Measurements from ENCODE around the gene AHCY.

DNA sequence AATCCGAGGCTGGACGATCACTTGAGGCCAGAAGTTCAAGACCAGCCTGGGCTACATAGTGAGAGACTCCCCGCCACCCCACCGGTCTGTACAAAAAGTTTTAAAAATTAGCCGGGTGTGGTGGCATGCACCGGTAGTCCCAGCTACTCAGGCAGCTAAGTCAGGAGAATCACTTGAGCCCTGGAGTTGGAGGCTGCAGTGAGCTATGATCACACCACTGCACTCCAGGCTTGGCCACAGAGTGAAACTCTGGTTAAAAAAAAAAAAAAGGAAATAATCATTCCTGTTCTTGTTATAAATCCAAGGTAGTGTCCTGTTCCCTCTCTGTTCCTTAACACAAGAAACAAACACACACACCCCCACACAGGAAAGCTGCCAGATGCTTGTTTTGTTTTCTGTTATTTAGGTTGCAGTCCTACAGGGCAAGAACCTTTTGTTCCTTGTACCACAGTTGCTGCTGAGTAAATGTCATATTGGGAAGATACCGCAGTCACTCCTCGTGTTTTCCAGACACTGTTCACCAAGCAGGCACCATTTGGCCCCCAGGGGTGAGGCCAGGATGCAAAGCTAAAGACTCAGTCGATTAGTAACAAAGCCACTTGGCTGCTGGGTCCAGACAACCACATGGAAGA, 33.0 kb downstream of the AHCY start:
- TF ChIP-seq EZH2 (IDR thresholded peaks at IDR 0.05; ENCODE audit: borderline replicate concordance, insufficient read depth, low read length, poor library complexity, severe bottlenecking) = no peak
- TF ChIP-seq CTCF (IDR thresholded peaks at IDR 0.05; ENCODE audit: poor library complexity, severe bottlenecking) = no peak
- TF ChIP-seq POLR2AphosphoS5 (IDR thresholded peaks at IDR 0.05) = no peak
- no peak for TF ChIP-seq EP300 (conservative IDR thresholded peaks at IDR 0.05; ENCODE audit: poor library complexity, severe bottlenecking)
- TF ChIP-seq RAD21 (conservative IDR thresholded peaks at IDR 0.05) = no peak
- TF ChIP-seq SMC3 (conservative IDR thresholded peaks at IDR 0.05; ENCODE audit: poor library complexity) = no peak
